GM19397 (cell line): ENCODE data around the gene MRPL38.
A peak's percentile ranks its signal among the peaks of the same experiment; 100 is the strongest.
"Not testable (repeated sequence)": the region's sequence is repeated elsewhere in the genome, so short reads cannot be mapped to it uniquely, and the experiment has no call there.

ENCODE experiments used
- ATAC-seq: cut with Tn5 transposase; IDR thresholded peaks from one replicate; pipeline ENCODE4 v1.9.1; 2021; ENCODE audit warnings: mild to moderate bottlenecking, moderate library complexity; ENCODE audit not compliant: unreplicated experiment

Gene MRPL38

GRCh38 chr17:75897160-75898019 lies 7.3 kb downstream of the MRPL38 start:
- no peak for ATAC-seq

- peak; percentile 55 for ATAC-seq
Measured at GRCh38 chr17:75896415-75897159, 8.1 kb downstream of the MRPL38 start, which contains the start of gene TRIM65. TRIM65 (minus strand) TSS chr17:75896951; CDS start chr17:75896937, 14 bp downstream.

- no peak for ATAC-seq
Measured at GRCh38 chr17:75895370-75896155, 9.1 kb downstream of the MRPL38 start.

- no peak for ATAC-seq
Measured at GRCh38 chr17:75894049-75894733, 10.5 kb downstream of the MRPL38 start.

DNA sequence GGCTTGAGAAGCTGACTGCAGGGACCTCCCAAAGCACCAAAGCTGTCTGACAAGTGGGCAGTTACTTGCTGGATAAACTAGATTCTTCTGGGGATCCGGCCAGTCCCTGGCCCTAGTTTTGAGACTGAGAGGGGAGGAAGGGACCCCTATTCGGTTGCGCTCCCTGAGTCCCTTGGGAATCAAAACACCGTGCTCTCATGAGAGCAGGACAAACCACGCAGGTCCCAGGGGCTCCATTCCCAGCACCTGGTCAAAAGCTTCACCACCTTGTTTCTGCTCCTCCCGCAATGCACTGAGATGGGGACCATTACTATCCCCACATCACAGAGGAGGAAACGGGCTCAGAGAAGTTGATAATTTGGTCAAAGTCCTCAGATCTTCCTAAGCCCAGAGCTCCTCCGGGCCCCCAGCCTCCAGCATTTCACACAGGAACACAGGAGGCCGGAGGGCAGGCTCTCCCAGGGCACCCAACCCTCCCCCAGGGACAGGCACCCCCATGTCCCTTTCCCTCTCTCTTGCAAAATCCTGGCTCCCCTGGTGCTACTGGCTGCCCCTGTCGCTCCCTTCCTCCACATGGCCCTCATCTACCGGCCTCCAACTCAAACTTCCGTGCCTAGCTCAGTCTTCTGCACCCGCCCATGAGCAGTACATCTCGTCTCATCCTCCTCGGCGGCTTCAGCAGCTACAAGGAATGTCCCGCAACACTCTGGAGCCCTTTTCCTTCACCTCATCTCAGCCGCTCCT lies 11.2 kb downstream of the MRPL38 start:
- ATAC-seq = no peak

- ATAC-seq = no peak
Measured at GRCh38 chr17:75892556-75893224, 12.0 kb downstream of the MRPL38 start.

GRCh38 chr17:75891605-75892555 lies 12.8 kb downstream of the MRPL38 start:
- no peak for ATAC-seq

DNA sequence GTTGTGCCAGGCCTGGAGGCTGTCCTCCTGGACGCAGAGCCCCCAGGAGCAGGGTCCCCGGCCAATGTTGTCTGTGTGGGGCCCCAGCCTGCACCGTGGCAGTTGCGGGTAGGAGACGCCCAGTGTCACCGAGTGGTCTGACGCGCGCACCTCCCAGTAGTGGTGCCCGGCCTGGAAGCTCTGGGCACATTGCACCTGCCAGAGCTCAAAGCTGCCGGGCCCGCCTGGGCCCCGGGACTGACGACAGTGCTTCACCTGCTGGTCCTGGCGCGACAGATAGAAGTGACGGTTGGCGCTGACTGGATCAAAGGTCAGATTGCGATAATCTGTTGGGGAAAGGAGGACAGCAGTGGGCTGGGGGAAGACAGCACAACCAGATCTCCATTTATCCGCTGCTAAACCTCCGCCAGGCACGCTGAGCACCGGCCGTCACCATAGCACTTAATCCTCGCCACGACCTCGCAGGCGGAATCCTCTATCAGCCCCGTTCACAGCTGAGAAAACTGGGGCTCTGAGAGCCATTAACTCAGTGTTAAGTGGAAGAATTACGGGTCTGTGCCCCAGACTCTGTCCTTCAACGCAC lies 13.6 kb downstream of the MRPL38 start:
- no peak for ATAC-seq

DNA sequence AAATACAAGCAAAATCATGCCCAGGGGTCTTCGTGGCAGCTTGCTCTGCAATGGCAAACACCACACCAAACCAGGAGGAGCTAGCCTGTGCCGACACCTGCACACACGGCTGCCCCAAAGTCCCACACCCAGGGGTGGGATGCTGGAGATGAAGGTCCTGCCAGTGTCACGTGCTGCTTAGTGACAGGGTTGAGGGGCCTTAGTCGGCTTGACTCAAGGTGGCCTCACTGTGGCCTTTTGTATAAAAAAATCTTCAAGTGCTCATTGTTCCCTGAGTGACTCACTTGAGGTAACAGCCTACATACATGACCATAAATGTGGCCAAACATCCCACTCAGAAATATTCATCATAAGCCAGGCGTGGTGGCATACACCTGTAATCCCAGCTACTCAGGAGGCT lies 15.2 kb downstream of the MRPL38 start:
- ATAC-seq = no peak

GRCh38 chr17:75888484-75888883 lies 16.2 kb downstream of the MRPL38 start:
- no peak for ATAC-seq

DNA sequence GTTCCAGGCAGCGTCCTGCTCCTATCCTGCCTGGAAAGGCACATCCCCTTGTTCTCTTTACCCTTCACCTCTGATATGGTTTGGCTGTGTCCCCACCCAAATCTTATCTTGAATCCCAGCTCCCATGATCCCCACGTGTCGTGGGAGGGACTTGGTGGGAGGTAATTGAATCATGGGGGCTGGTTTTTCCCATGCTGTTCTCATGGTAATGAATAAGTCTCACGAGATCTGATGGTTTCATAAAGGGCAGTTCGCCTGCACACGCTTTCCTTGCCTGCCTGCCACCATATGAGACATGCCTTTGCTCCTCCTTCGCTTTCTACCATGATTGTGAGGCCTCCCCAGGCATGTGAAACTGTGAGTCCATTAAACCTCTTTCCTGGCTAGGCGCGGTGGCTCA lies 18.8 kb downstream of the MRPL38 start:
- not testable (repeated sequence) for ATAC-seq

GRCh38 chr17:75885431-75885830 lies 19.3 kb downstream of the MRPL38 start:
- no peak for ATAC-seq

DNA sequence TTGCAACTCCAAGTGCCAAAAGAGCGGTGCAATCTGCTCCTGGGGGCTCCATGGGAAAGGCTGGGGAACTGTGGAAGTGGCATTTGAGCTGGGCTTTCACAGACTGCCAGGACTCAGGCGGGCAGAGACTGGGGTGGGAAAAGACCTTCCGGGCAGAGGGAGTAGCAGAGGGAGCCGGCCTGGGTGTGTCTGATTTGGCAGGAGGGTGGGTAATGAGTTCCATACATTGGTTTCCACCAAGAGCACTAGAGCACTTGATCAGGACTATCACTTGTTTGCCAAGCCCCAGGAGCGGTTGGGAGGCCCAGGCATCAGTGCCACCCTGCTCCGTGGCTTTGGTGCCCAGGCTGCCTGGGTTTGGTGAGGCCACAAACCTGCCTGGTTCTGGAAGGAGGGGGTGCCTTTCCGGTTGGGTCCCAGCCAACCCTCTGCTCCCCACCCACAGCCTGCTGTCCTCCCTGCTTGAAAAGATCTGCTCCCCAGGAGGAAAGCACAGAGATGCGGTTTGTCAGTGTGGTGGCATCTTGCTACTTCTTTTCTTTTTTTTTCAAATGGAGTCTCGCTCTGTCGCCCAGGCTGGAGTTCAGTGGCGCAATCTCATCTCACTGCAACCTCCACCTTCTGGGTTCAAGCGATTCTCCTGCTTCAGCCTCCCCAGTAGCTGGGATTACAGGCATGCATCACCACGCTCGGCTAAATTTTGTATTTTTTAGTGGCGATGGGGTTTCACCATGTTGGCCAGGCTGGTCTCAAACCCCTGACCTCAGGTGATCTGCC lies 22.8 kb downstream of the MRPL38 start:
- ATAC-seq = no peak

GRCh38 chr17:75880266-75880665 lies 24.4 kb downstream of the MRPL38 start:
- no peak for ATAC-seq

DNA sequence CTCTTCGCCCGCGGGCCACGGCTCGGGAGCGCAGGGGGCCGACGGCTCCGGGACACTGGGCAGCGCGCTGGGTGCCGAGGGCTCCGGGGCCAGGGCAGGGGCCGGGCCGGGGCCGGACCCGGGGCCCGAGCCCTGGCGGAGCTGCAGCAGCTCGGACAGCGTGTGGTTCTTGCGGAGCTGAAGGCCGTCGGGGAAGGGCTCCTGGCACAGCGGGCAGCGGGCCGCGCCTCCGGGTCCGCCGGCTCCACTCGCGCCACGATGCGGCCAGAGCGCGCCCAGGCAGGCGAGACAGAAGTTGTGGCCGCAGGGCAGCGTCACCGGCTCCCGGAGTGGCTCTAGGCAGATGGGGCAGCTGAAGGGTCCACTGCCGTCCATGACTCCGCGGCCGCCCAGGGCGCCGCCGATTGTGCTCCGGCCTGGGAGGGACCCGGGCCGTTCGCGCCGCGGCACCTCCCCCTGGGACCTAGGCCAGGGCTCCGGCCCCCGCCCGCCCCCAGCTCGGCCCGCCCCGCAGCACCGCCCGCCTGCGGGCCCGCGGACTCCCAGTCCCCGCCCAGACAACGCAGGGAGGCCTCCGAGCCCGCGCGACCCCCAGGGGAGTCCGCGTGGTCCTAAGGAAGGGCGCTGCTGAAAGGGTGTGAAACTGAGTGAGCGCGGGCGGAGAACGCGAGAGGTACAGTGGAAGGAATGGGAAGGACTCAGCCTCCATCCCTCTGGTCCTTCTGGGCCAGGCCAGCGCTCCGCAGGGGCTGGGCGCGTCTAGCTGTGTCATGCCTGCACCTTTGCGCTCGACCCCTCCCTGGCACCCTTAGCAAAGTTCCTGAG lies 26.3 kb downstream of the MRPL38 start, which contains the start of gene TRIM47:
Gene TRIM47 (minus strand): TSS at position 408 of the 825 bp plus-strand sequence. CDS start 33 bp downstream, at position 375.
- no peak for ATAC-seq

GRCh38 chr17:75877752-75878173 lies 26.9 kb downstream of the MRPL38 start:
- no peak for ATAC-seq
